ENCODE data around the gene CUX1. TPM values are rescaled to one million over a fixed set of nuclear protein-coding genes. Genes with fewer than 3 reads are reported as not detected.

CUX1 gene
- total and polyA plus RNA-seq, 2 of the 13 experiments (the other 11 are each of a cell fraction or from before 2014, with no cell fraction given): 13.7 to 14.9 TPM

GRCh38 chr7:102153599-102153946 is 336.1 kb downstream of the CUX1 start (continued):
- no peak for TF ChIP-seq NR0B2 (CRISPR knock-in tag; IDR thresholded peaks at IDR 0.05)
- no peak for TF ChIP-seq ZNF205 (CRISPR knock-in tag; IDR thresholded peaks at IDR 0.05)
- TF ChIP-seq ARID4A (CRISPR knock-in tag; IDR thresholded peaks at IDR 0.05; ENCODE audit: borderline replicate concordance): no peak
- TF ChIP-seq CBX5 (CRISPR knock-in tag; IDR thresholded peaks at IDR 0.05; ENCODE audit: borderline replicate concordance): peak; percentile 11
- no peak for TF ChIP-seq E2F5 (CRISPR knock-in tag; conservative IDR thresholded peaks at IDR 0.05)
- TF ChIP-seq MTF1 (CRISPR knock-in tag; IDR thresholded peaks at IDR 0.05): no peak
- no peak for TF ChIP-seq ZNF468 (CRISPR knock-in tag; IDR thresholded peaks at IDR 0.05)
- no peak for TF ChIP-seq TP53 (CRISPR knock-in tag; conservative IDR thresholded peaks at IDR 0.05)
- TF ChIP-seq DNMT3B (CRISPR knock-in tag; conservative IDR thresholded peaks at IDR 0.05): no peak
- no peak for TF ChIP-seq TRIM24 (CRISPR knock-in tag; IDR thresholded peaks at IDR 0.05)
- TF ChIP-seq ZNF570 (CRISPR knock-in tag; IDR thresholded peaks at IDR 0.05; ENCODE audit: borderline replicate concordance): no peak
- no peak for TF ChIP-seq SRSF9 (IDR thresholded peaks at IDR 0.05; ENCODE audit: borderline replicate concordance, insufficient read depth, low read depth, low read length, poor library complexity, severe bottlenecking)
- no peak for TF ChIP-seq KLF12 (CRISPR knock-in tag; IDR thresholded peaks at IDR 0.05; ENCODE audit: borderline replicate concordance)
- no peak for TF ChIP-seq ZNF33B (CRISPR knock-in tag; IDR thresholded peaks at IDR 0.05)
- no peak for TF ChIP-seq ZMYM2 (CRISPR knock-in tag; IDR thresholded peaks at IDR 0.05)
- TF ChIP-seq CBX1 (IDR thresholded peaks at IDR 0.05; ENCODE audit: low read depth): no peak
- no peak for TF ChIP-seq ZNF598 (CRISPR knock-in tag; IDR thresholded peaks at IDR 0.05; ENCODE audit: borderline replicate concordance)
- no peak for TF ChIP-seq DRAP1 (CRISPR knock-in tag; IDR thresholded peaks at IDR 0.05)
- TF ChIP-seq PRDM10 (CRISPR knock-in tag; IDR thresholded peaks at IDR 0.05; ENCODE audit: low read depth): no peak
- 0 out of 2 replicates have a peak, but pooled peaks have one; percentile 6 for TF ChIP-seq PPARG (CRISPR knock-in tag; conservative IDR thresholded peaks at IDR 0.05)
- TF ChIP-seq HOXA7 (CRISPR knock-in tag; IDR thresholded peaks at IDR 0.05): no peak
